Subcutaneous abdominal adipose tissue (tissue), 5 donors: ENCODE measurements around the gene LYRM2.
A peak's percentile ranks its signal among the peaks of the same experiment; 100 is the strongest.

Experiments used
- H3K27ac ChIP-seq: one replicate; pipeline ENCODE4 v1.7.0; 2013; ENCODE audit warnings: low read depth, mild to moderate bottlenecking, inconsistent platforms, low read length, moderate library complexity
- H3K27me3 ChIP-seq, 5 donors: one replicate each; pipeline ENCODE4 v1.7.0; 2013; ENCODE audit warnings: low read length in 5 of 5, inconsistent platforms in 1 of 5; ENCODE audit not compliant: control insufficient read depth in 5 of 5, insufficient read depth in 4 of 5
- H3K36me3 ChIP-seq, 5 donors: one replicate each; pipeline ENCODE4 v1.7.0; 2013; ENCODE audit warnings: low read length in 5 of 5; ENCODE audit not compliant: control insufficient read depth in 5 of 5, insufficient read depth in 5 of 5
- H3K4me1 ChIP-seq, 5 donors: one replicate each; pipeline ENCODE4 v1.7.0; 2013; ENCODE audit warnings: low read length in 5 of 5, mild to moderate bottlenecking in 3 of 5, moderate library complexity in 1 of 5; ENCODE audit not compliant: control insufficient read depth in 5 of 5, insufficient read depth in 5 of 5
- H3K4me3 ChIP-seq, 5 donors: one replicate each; pipeline ENCODE4 v1.7.0; 2013; ENCODE audit warnings: low read length in 5 of 5, low read depth in 1 of 5
- H3K9ac ChIP-seq, 5 donors: one replicate each; pipeline ENCODE4 v1.7.0; 2013; ENCODE audit warnings: low read length in 5 of 5, mild to moderate bottlenecking in 4 of 5, moderate library complexity in 3 of 5
- H3K9me3 ChIP-seq, 5 donors: one replicate each; pipeline ENCODE4 v1.7.0; 2013; ENCODE audit warnings: low read length in 5 of 5; ENCODE audit not compliant: control insufficient read depth in 5 of 5
- donor health status: healthy.
- donor health status: healthy.
- donor health status: healthy.
- donor health status: healthy.
- donor health status: healthy.

LYRM2 gene

DNA sequence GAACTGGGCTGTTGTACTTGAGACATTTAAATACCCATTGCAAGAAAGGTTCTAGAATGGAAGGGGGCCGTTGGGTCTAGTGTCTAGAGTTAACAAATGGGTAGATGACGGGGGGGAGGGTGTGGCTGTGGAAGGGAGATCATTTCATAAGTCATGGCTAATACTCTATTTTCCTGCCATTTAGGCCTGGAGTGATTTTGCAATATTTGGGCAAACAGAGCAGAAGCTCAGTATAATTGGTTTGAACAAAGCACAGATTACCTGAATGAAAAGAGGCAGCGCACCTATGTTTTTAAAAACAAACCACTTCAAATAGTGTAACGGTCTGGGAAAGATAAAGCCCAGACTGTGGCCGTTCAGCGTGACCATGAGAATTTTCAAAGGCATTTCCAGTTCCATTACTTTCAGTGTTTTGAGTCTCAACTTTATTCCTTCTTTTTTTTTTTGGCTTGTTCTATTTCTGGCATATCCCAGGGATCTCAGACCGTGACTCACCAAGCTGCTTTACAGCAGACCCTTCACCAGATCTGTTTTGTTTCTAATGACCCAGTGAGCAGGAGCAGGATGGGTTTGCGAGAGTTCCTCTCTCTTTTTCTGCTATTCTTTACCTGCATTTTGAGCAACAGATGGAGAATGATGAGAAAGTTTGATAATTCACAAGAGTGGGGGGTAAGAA lies 73.7 kb downstream of the LYRM2 start:
- Histone ChIP-seq H3K4me3 (peak overlapping the region in 1 of 5 donors; percentile 11), H3K4me1 (peaks cover 0 to 23% (median 14%) of the 10 kb centered on the region in 5 donors), H3K9me3 (no peaks in the 10 kb centered on the region), H3K9ac (no peak overlapping the region), H3K27ac (no peak overlapping the region), H3K36me3 (no peaks in the 10 kb centered on the region), H3K27me3 (no peaks in the 10 kb centered on the region)

DNA sequence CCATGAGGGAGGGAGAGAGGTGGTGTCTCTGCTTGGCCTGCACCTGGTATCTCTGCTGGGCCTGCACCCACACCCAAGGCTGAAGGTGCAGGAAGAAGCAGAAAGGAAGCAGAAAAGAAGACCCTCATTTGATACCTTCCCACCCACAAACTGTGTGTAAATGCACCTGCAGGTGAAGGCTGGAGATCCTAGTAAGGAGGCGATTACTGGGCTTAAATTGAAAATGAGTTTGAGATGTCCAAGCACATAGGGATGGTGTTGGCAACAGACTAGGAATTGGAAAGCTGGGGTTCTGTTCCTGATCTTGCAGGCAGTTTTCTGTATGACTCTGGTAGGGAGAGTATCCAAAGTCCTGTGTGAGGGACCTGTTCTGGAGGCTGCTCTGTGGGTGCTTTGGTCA lies 74.7 kb downstream of the LYRM2 start:
- peaks cover 0 to 23% (median 14%) of the 10 kb centered on the region in 5 donors for H3K4me1 ChIP-seq
- no peak overlapping the region for H3K4me3 ChIP-seq
- no peaks in the 10 kb centered on the region for H3K36me3 ChIP-seq
- no peaks in the 10 kb centered on the region for H3K27me3 ChIP-seq
- no peak overlapping the region for H3K9ac ChIP-seq
- H3K9me3 ChIP-seq, result no peaks in the 10 kb centered on the region
- H3K27ac ChIP-seq, result no peak overlapping the region

DNA sequence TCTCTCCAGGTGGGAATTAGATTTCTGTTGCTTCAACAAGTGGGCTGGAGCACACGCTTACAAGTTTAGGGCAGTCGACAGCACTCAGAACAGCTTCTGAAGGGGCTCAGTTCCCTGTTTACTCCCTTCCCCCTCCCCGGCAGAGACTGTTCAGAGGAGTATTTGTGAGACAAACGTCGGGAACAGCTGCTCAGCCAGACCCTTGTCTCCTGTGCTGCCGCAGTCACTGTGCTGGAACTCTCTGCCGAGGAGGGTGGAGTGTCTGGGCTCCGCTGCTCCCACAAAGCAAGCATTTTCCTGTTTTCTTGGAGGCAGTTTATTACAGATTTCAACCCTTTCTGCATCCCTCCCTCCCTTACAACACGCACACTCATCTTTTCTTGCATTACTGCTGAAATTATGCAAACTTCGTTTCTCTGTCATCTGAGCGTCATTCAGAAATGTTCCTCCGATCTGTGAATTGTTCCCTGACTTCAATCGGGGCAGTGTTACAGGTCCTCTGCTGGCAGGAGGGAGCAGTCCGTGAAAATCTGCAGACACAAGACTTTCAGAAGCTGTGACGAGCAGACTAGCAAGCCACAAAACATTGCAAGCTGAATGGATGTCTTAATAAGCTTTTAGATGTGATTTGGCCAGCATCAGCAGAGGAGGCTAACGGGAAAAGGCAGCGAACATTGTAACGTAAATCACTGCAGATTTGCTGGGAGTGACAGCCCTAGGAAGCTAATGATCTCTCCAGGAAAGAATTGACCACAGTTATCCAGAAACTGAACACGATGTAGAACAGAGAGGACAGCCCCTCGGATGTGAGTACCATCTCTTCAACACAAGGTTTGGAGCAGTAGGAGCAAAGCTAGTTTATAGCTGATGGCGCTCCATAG lies 76.2 kb downstream of the LYRM2 start:
- peak overlapping the region; percentile 18 to 61 (median 44) for H3K4me3 ChIP-seq
- H3K4me1 ChIP-seq, result peaks cover 0 to 23% (median 14%) of the 10 kb centered on the region in 5 donors

DNA sequence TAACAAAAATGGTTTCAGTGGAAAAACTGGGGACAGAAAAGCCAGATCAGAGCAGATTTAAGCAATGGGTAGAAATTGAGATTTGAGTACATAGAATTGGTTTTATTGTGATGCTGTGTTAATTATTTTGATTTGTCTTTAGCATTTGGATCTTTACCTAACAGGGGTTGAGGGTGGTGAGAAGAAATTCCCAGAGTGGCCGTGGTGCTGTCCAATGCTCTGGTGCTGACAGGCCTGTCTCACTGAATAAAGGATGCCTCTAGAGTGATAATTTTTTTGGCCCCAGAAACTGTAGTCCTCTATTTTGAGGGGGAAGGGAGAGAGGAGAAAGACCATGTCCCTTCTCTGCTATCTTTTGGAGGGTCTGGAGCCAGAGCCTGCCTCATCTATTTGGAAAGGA lies 79.1 kb downstream of the LYRM2 start:
- Histone ChIP-seq H3K4me1 (peaks cover 0 to 12% (median 10%) of the 10 kb centered on the region in 5 donors), H3K9ac (no peak overlapping the region), H3K27me3 (no peaks in the 10 kb centered on the region), H3K27ac (no peak overlapping the region), H3K4me3 (no peak overlapping the region), H3K36me3 (no peaks in the 10 kb centered on the region), H3K9me3 (peaks cover 0 to 5% (median 0%) of the 10 kb centered on the region in 5 donors)

More for the DNA sequence above, 76.2 kb downstream of the LYRM2 start:
- Histone ChIP-seq H3K9me3 (peaks cover 0 to 3% (median 0%) of the 10 kb centered on the region in 5 donors), H3K27ac (no peak overlapping the region), H3K27me3 (no peaks in the 10 kb centered on the region), H3K9ac (peak overlapping the region in 3 of 5 donors; percentile 23 to 71 (median 35)), H3K36me3 (no peaks in the 10 kb centered on the region)

DNA sequence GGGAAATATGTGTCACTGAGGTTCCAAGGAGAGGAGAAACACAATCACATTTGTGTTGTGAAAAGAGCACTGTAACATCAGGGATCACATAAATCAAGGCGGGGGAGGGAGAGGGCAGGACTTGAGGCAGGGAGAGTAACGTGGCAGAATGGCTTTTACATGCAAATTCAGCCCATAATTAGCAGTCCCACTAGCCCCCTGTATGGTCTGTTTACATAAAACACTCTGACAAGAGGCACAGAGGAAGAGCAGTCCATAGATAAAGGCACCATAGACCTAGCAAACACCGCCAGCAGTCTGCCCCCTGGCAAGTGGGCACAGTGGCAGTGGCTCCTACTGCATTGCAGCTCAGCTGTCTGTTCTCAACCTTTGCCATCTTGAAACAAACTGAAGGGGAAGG lies 82.7 kb downstream of the LYRM2 start:
- H3K4me3 ChIP-seq, result no peak overlapping the region
- H3K9ac ChIP-seq, result no peak overlapping the region
- no peaks in the 10 kb centered on the region for H3K4me1 ChIP-seq
- no peaks in the 10 kb centered on the region for H3K27me3 ChIP-seq
- H3K9me3 ChIP-seq, result peaks cover 0 to 5% (median 0%) of the 10 kb centered on the region in 5 donors
- H3K36me3 ChIP-seq, result no peaks in the 10 kb centered on the region
- no peak overlapping the region for H3K27ac ChIP-seq

DNA sequence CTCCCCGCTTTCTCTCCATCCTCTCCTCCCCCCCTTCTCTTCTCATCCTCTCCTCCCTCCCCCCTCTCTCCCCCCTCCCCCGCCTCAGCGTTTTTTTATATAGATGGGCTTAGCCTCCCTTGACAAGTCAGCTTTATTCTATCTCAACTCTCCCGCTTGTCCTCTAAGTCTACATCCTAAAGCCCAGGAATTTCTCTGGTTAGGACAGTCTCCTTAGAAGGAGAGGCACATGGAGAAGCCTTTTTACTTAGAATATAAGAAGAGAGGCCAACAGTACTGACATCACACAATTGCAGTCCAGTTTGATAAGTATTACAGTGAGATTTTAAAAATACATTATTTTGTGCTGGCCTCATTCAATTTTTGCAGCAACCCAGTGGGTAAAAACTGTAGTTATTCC lies 83.5 kb downstream of the LYRM2 start:
- H3K27ac ChIP-seq, result no peak overlapping the region
- no peaks in the 10 kb centered on the region for H3K27me3 ChIP-seq
- H3K4me3 ChIP-seq, result no peak overlapping the region
- no peak overlapping the region for H3K9ac ChIP-seq
- no peaks in the 10 kb centered on the region for H3K36me3 ChIP-seq
- peaks cover 0 to 5% (median 0%) of the 10 kb centered on the region in 5 donors for H3K9me3 ChIP-seq
- H3K4me1 ChIP-seq, result no peaks in the 10 kb centered on the region

DNA sequence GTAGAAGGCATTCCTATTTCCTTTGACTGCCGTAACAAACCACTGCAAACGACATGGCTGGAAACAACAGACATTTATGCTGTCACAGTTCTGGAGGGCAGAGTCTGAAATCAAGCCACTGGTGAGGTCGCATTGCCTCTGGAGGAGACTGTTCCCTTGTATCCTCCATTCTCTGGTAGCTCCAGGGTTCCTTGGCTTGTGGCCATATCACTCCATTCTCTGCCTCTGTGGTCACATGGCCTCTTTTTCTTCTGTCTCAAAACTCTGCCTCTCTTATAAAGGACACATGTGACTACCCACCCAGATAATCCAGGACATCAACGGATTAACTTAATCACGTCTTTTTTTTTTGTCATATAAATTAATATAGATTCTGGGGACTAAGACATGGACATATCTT lies 84.4 kb downstream of the LYRM2 start:
- Histone ChIP-seq H3K9ac (no peak overlapping the region), H3K36me3 (no peaks in the 10 kb centered on the region), H3K9me3 (peaks cover 0 to 5% (median 0%) of the 10 kb centered on the region in 5 donors), H3K27ac (no peak overlapping the region), H3K27me3 (no peaks in the 10 kb centered on the region), H3K4me1 (no peaks in the 10 kb centered on the region), H3K4me3 (no peak overlapping the region)

DNA sequence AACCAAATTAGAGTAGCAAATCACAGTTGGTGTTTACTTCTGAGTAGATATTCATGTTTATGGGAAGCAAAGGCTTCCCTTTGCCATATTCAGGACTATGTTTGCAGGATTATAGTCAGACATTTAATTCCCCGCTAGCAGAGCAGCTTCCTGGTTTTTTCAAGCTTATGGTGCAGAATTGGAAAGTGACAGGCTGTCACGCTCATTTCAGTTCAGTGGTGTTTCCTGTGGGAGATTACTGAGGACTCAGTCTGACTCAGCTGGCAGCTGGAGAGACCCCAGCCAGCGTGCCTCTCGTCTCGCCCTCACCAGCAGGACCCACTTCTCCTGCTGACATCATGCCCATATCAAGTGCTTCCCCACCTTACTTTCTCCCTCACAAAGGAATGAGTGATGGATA lies 85.1 kb downstream of the LYRM2 start:
- no peaks in the 10 kb centered on the region for H3K4me1 ChIP-seq
- H3K9ac ChIP-seq, result no peak overlapping the region
- no peaks in the 10 kb centered on the region for H3K36me3 ChIP-seq
- H3K27ac ChIP-seq, result no peak overlapping the region
- H3K27me3 ChIP-seq, result no peaks in the 10 kb centered on the region
- no peak overlapping the region for H3K4me3 ChIP-seq
- peaks cover 0 to 5% (median 0%) of the 10 kb centered on the region in 5 donors for H3K9me3 ChIP-seq

DNA sequence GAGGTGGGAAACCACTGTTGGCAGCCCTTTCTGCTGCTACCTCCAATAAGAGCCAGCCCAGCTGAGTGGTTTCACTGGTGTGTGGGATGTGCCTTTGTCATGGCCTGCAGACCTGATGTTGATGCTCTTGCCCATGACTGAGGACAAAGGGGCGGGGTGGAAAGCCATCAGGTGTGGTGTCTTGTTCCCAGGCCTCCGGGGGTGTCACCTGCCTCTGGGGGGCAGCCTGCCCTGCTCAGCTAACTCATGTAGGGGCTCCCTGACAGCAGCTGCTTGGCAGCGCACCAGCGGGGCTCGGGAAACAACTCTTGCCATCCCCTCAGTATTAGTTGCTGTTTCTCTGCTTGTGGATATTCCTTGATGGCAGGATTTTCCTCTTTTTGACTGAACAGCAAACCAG lies 91.3 kb downstream of the LYRM2 start:
- no peak overlapping the region for H3K4me3 ChIP-seq
- no peaks in the 10 kb centered on the region for H3K9me3 ChIP-seq
- no peaks in the 10 kb centered on the region for H3K4me1 ChIP-seq
- no peaks in the 10 kb centered on the region for H3K36me3 ChIP-seq
- no peak overlapping the region for H3K9ac ChIP-seq
- H3K27me3 ChIP-seq, result no peaks in the 10 kb centered on the region
- no peak overlapping the region for H3K27ac ChIP-seq

DNA sequence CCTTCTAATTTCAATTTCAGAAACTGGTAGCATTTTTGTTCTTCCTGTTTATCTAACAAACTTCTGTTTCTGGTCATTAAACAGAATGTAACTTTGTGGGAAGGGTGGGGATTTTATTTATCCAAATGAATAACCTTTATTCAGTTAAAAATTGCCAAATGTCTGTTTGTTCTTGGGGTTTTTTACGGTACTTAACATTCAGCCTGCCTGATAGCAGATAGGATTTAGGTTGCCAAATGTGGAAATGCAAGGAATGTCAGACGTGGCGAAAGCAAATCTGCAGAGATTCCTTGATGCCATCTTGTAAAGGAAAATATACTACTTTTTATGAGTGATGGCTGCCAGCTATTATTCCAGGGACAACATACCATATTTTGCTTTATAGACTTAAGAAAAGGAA lies 95.7 kb downstream of the LYRM2 start:
- H3K4me1 ChIP-seq, result no peaks in the 10 kb centered on the region
- no peak overlapping the region for H3K9ac ChIP-seq
- H3K27ac ChIP-seq, result no peak overlapping the region
- no peaks in the 10 kb centered on the region for H3K27me3 ChIP-seq
- H3K4me3 ChIP-seq, result no peak overlapping the region
- no peaks in the 10 kb centered on the region for H3K9me3 ChIP-seq
- H3K36me3 ChIP-seq, result no peaks in the 10 kb centered on the region
